Fibroblast of upper back skin (primary cell): ENCODE measurements around the gene SLC6A8.

Experiments
- DNase-seq: peaks from one replicate; pipeline ENCODE4 v3.0.0-alpha.2; 2013

SLC6A8 gene

DNA sequence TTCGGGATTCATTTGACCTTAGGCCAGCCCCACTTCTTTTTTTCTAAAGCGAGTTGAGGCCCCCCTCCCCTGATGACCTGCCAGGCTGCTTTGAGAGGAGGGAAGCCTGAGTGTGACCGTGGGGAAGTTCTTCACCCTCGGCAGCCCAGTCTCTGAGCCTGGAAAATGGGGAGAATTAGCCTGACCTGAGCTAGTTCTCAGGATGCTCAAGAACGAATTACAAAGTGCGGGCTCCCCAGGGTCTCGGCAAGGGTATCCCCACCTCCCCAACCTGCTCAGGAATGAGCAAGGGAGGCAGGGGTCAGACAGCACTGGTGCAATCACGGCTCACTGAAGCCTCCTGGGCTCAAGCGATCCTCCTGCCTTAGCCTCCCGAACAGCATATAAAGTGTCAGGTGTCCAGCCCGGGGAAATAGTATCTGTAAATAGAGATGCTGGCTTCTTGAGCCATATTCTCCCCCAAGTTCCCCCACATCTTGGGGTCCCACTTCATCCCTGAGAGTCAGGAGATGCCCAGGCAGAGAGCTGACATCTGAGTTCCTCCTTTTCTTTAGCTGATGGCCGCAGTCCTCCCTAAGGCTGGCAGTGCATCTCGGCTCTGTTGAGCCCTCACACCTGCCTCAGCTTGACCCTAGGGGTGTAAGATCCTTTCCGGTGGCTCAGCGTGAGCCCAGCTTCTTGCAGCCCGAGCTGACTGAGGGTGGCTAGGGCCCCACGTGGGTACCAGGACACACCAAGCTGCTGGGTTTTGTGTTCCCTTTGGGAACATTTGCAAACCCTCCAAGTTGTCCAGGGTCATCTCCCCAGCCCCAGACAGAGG, 39.2 kb upstream of the SLC6A8 start:
- no peak for DNase-seq

DNA sequence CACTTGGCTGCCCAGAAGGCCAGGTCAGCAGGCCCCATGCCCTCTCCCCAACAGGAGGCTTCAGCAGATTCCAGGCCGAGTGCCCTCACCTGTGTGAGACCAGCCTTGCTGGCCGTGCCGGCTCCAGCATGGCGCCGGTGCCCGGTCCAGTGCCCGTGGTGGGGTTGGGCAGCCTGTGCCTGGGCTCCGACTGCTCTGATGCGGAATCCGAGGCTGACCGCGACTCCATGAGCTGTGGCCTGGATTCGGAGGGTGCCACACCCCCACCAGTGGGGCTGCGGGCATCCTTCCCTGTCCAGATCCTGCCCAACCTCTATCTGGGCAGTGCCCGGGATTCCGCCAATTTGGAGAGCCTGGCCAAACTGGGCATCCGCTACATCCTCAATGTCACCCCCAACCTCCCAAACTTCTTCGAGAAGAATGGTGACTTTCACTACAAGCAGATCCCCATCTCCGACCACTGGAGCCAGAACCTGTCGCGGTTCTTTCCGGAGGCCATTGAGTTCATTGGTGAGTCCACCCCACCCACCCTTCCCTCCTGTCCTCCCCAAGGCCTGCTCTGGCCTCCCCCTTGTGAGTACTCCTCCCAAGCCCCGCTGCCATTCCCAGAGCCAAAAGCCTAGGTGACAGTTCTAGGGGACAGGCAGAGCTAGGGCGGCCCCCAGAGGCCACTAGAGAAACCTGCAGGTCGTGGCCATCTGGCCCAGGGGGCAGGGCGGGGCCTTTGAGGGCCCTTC, 38.4 kb upstream of the SLC6A8 start:
- DNase-seq, result no peak

DNA sequence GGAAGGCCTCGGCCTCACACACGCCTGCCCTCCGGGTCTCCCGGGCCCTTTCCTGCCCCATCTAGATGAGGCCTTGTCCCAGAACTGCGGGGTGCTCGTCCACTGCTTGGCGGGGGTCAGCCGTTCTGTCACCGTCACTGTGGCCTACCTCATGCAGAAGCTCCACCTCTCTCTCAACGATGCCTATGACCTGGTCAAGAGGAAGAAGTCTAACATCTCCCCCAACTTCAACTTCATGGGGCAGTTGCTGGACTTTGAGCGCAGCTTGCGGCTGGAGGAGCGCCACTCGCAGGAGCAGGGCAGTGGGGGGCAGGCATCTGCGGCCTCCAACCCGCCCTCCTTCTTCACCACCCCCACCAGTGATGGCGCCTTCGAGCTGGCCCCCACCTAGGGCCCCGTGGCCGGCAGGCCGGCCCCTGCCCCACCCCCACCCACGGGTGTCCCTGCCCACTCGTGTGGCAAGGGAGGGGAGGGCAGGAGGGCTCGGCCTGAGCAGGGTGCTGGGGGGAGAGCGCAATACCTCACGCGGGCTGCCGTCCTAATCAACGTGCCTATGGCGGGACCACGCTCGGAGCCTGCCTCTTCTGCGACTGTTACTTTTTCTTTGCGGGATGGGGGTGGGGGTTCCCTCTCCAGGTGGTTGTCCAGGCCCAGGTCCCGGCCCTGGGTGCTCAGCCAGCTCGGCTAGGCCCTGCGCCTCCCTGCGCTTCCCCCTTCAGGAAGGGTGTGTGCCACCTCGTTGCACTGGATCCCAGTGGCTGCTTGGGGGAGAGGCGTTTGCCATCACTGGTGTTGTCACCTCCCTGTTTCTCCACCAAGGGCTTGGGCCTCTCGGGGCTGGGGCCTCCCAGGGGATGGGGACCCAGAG, 37.6 kb upstream of the SLC6A8 start:
- no peak for DNase-seq

DNA sequence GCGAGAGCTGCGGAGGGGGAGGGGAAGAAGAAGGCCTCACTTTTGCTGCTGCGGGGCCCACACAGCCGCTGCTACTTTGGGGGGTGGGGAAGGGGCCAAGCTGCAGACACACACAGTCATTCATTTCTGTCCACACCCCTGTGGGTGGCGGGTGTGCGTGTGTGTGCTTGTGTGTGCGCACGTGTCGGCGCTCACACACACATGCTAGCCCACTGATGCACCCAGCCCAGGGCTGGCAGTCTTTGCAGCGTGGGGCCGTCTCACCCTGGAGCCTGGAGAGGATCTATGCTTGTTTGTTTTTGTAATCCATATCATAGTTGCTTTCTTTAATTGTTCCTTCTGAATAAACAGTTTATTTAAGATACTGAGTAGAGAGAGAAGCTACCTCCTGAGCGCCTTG, 36.8 kb upstream of the SLC6A8 start:
- no peak for DNase-seq

DNA sequence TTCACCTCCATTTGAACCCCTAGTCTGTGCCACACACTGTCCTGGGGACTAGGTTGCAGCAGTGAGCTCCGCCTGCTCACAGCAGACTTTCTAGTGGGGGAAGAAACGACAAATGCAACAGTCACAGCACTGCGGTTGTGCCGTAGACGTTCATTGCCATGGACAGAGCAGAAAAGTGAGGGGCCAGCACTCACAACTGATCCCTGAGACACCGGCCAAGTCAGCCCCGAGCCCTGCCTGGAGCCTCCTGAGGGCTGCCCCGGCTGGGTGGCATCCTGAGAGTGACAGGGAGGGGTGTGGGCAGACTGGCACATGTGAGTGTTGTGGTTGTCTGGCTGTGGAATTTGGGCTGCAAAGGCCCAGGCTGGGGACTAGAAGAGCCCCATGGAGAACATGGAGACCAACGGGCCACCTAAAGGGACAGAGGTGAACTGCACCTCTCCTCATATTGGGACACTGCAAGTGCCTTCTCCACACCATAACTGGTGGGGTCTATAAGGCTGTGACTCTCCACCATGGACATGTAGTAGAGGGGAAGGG, 36.1 kb upstream of the SLC6A8 start:
- no peak for DNase-seq

DNA sequence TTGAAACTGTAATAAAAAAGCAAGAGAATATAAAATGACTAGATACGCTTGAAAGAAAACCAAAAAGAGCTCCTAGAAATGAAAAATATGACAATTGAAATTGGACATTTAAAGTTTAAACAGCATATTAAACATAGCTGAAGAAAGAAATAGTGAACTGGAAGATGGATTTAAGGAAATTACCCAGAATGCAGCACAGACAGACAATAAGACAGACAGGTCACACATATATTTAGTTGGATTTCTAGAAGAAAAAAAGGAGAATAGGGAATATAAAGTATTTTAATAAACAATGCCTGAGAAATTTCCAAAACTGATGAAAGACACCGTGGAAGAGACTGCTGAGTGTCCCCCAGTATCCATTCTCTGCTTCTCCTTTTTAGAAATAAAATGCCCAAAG, 34.2 kb upstream of the SLC6A8 start:
- no peak for DNase-seq

DNA sequence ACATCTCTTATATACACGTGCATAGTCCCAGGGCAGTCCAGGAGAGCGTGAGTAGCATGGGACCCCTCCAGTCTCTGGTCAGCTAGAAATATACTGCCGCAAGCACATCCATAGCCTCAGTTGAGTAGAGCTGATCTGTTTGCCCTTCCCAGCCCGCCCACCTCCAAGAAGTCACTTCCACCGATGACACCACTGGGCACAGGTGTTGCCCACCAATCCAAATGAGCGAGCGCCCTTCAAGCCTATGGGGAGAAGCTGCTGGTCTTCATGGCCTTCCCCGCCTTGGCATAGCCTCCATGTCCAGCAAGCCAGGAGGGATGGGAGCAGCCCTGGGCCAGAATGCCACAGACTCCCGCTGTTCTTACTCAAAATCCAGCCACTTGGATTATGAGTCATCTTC, 30.6 kb upstream of the SLC6A8 start:
- DNase-seq, result no peak

DNA sequence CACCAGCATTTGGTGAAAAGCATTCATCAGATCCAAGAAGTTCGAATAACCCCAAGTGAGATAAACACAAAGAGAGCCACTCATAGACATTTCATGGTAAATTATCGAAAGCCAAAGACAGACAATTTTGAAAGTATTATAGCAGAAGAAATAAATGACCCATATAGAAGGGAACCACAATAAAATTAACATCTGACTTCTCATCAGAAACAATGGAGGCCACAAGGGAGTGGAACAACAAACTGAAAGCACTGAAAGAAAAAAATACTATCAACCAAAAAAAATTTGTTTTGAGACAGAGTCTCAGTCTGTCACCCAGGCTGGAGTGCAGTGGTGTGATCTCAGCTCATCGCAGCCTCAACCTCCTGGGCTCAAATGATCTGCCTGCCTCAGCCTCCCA, 28.5 kb upstream of the SLC6A8 start:
- DNase-seq, result no peak

DNA sequence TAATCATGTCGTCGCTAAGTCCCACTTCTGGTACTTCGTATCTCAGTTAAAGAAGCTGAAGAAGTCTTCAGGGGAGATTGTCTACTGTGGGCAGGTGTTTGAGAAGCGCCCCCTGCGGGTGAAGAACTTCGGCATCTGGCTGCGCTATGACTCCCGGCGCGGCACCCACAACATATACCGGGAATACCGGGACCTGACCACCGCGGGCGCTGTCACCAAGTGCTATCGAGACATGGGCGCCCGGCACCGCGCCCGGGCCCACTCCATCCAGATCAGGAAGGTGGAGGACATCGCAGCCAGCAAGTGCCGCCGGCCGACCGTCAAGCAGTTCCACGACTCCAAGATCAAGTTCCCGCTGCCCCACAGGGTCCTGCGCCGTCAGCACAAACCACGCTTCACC, 25.5 kb upstream of the SLC6A8 start:
- DNase-seq, result peak; percentile 21

DNA sequence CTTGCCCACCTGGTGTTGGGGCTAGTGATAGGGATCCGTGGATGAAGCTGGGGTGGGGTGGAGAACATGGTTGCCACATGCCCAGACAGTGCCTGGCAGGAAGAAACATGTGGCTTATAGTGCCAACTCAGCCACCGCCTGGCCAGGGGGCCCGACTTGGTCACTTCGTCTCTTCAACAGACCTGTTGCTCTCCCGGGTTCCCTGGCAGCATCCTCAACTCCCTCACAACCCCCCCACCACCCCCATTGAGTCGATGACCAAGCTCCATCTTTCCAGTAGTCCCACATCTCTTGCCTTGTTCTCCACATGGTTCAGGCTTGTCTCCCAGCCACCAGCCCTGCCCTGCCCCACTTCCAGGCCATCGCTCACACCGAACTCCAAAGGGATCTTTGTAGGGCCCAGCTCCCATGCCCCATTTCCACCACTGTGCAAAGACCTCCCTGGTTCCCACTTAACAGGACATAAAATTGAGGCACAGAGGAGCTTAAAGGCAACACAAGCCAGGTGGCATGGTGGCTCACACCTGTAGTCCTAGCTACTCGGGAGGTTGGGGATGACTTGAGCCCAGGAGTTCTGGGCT, 21.9 kb upstream of the SLC6A8 start:
- no peak for DNase-seq

DNA sequence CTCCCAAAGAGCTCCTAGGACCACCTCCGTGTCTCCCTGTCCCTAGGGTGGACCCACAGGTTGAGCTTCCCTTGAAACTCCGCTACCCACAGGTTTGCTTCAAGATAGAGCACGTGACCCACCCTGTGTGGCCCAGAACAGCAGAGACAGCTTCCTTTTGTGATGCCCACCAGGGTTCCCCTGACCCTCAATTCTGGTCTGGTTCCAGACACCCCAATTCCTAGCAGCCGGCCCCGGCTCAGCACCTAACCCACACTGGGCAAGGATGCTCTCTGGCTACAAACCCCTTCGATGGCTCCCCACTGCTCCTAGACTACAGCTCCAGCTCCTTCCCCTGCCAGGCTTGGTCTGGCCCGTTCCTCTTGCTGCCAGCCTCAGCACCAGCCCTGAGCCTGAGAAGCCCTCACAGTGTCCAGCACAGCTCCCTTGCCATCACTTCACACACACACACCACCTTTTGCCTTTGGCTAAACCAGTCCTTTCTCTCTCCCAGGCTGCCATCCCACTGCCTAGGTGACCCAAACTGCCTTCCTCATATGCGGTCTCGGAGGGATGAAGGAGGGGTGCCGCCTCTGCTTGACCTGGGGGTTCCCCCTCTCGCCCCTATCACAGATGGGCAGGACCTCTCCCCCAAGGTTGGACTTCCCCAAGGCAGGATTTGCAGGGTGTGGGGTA, 20.3 kb upstream of the SLC6A8 start:
- DNase-seq, result no peak

DNA sequence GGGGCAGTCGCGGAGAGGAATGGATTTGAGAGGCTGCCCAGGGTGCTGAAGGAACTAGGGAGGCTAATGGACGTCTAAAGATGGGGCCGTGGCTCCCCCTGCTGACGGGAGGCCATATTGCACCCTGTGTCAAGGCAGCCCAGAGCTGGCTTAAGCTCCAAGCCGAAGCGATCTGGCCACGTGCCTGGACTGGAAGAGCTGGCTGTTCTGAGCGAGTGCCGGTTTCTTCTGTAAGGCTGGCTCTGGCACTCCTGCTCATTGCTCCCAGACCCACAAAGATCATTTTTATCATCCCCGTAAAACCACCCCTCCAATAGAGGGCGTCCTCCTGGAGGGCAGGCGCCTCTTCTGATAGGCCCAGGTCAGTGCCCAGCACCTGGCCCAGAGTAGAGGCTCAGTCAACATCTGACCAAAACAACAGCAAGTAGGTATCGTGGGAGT, 19.8 kb upstream of the SLC6A8 start:
- peak; percentile 72 for DNase-seq

DNA sequence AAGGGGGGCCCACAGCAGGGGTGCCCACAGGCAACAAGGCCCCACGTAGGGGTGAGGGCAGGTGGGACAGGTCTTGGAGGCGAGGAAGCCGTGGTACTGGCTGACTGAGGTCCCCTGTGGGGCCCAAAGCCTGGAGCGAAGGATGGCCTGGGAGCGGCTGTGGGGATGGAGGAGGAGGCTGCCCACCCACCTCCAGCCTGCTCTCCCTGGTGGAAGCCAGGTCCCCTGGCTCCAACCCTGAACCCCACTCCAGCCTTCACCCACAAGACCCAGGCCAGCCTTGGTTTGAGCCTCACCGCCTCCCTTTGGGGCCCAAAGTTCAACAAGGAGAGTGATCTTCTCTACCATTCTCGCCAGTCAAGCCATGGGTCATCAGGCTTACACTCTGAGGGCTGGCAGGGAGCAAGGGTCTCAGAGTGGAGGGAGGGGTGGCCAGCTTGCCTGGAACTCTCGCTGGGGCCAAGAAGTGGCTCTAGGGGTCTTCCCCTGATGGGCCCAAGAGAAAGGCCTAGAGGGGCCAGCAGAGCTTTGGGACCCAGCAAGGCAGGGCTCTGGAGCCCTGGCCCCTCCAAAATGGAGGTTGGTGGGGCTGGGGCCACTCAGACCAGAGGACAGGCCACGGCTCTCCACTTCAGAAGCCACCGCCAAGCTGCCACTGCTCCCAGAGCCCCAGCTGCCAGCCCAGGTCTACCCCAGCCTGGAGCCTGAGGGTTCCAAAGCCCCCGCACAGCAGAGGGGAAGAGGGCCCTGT, 19.1 kb upstream of the SLC6A8 start:
- DNase-seq, result no peak

DNA sequence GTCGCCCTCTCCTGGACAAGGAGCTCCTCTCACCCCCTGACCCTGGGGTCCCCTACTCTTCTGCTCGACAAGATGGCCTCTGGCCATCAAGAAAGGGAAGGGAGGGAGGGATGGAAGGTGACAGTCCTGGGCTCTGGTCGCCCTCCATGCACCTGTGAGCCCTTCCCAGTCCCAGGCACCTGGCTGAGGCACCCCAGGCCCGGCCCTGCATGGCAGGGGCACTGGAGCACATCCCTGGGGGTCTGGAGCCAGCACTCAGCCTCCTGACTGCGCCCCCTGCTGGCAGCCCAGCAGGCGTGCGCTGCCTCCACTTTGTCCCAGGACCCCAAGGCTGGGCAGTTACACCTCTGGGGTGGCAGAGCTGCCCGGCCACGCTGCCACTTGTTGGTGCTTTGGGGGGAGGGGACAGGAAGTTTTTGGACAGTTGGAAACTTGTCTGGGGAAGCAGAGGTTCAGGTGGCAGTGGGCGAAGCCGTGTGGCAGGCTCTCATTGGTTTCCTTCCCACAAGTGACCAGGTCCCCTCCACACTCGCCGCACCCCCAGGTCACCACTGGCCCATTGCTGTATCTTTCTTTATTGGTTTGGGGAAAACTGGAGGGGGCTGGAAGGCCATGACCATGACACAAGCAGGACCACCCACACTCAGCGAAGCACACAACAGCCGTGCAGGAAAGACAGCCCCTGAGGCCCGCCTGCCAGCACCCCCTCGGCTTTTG, 18.4 kb upstream of the SLC6A8 start:
- DNase-seq, result no peak

DNA sequence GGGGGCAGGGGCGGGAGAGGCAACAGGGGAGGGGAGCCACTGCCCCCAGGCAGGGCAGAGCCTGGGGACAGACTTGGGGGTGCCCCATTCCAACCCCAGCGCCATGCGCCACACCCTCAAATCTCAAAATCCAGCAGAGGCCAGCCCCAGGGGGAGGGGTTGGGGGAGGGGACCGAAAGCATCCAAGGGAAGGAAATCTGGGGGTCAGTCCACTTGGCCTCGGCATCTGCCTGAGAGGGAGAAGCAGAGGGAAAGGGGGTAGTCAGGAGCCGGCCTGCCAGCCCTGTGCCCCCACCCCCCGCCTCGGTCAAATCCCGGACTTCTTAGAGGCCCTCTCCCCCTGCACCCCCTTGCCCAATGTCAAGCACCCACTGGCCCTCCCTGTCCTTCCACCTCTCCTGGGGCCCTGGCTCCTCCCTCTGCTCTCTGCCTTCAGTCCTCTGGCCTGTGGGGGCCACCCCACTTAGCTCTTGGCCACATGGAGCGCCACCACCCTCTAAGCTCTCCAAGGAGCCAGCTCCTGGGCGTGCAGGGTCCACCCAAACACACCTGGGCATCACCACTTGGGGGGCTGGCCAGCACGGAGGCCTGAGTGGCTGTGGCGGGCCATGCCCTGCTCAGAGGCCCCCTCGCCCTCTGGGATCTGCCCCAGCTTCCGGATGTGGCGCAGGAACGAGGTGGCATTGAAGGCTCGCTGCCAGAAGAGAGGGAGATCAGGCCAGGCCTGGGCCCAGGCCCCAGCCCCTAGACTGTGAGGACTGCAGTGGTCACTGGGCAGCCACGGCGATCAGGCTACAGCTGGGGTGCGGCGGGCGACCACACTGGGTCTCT, 17.6 kb upstream of the SLC6A8 start:
- no peak for DNase-seq

DNA sequence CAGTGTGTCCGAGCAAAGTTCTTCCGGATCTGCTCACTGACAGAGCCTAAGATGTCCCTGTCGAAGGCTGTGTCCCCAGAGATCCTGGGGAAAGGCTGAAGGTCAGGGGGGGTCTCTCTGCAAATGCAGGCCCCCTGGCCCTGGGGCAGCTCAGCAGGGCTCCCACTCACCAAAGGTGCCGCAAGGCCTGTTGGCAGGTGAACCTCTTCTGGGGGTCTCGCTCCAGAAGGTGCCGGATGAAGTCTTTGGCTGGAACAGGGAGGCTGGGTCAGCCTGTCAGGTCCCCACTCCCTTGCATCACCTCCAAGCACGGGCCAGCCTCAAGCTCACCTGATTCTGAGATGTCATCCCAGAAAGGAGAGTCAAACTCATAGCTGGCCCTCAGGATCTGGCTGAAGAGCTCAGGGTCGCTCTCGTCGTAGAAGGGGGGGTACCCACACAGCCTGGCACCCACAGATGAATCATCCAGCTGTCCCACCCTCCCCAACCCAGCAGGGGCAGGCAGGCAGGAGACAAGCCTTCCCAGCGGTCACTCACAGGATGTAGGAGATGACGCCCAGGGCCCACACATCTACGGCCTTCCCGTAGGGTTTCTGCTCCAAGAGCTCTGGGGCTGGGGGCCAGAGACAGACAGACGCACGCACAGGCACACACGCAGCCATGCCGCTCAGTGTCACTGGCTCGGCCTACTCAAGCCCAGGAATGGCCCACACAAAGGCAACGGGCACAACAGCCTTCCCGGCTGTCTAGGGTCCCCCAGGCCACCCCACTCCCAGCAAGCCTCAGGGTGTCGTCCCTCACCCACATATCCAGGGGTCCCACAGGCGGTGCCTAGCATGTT, 16.8 kb upstream of the SLC6A8 start:
- DNase-seq, result no peak

DNA sequence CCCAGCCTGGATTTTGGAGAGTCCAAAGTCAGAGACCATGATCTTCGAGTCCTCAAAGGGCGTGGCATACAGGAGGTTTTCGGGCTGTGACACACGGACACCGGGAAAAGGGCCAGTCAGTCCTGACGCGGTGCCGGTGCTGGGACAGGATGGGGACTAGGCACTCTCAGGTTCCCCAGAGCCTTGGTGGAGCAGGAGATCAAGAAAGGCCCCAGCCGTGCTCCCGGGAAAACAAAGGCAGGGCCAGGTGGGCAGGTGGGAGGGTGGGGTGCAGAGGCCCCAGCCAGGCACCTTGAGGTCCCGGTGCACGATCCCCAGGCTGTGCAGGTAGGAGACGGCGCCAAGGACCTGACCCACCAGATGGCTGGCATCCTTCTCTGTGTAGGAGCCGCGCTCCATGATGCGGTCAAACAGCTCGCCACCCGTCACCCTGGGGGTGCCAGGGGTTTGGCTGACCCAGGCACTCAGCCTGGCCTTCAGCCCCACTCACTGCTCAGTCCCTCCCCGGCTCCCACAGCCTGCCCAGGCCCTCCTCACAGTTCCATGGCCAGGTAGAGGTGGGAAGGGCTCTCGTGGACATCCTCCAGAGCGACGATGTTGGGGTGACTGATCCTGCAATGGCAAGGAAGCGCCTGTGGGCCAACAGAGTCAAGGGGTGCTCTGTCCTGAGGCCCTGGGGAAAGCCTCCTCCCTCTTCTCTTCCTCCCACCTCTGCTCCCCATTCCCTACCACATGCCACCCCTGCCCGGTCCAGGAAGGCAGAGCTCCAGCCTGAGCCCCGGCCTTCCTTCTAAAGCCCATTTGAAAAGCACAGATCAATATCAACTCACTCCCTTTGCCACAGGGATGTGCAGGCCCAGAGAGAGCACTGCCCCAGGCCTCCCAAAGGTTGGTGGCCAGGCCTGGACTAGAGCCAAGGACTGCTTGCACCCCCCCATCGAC, 15.9 kb upstream of the SLC6A8 start:
- no peak for DNase-seq
